H9 (cell line): ENCODE measurements around the gene CHTF8. TPM values are rescaled to one million over a fixed set of nuclear protein-coding genes. Genes with fewer than 3 reads are reported as not detected.

Experiments
- DNase-seq: peaks from one replicate; pipeline ENCODE4 v3.0.0-alpha.2; 2017
- H2AFZ ChIP-seq: one replicate; pipeline ENCODE4 v1.6.1; 2013; ENCODE audit warnings: mild to moderate bottlenecking, low read length, control low read depth, moderate library complexity
- H2AK5ac ChIP-seq: 2 replicates; pipeline ENCODE4 v1.6.1; 2013; ENCODE audit warnings: low read length, control low read depth, mixed read lengths; ENCODE audit not compliant: insufficient read length
- H2BK120ac ChIP-seq: one replicate; pipeline ENCODE4 v1.6.1; 2013; ENCODE audit warnings: low read depth, mild to moderate bottlenecking, low read length, control low read depth, inconsistent platforms; ENCODE audit not compliant: poor library complexity, severe bottlenecking
- H2BK12ac ChIP-seq: 2 replicates; pipeline ENCODE4 v1.6.1; 2013; ENCODE audit warnings: low read length, control low read depth, mixed read lengths, low read depth; ENCODE audit not compliant: insufficient read length
- H2BK15ac ChIP-seq: 2 replicates; pipeline ENCODE4 v1.6.1; 2013; ENCODE audit warnings: low read depth, low read length, control low read depth
- H2BK20ac ChIP-seq: one replicate; pipeline ENCODE4 v1.6.1; 2013; ENCODE audit warnings: low read depth, mild to moderate bottlenecking, low read length, control low read depth, inconsistent platforms; ENCODE audit not compliant: poor library complexity, severe bottlenecking
- H2BK5ac ChIP-seq: 2 replicates; pipeline ENCODE4 v1.6.1; 2013; ENCODE audit warnings: low read length, control low read depth, mixed read lengths; ENCODE audit not compliant: insufficient read length
- H3K14ac ChIP-seq: 2 replicates; pipeline ENCODE4 v1.6.1; 2013; ENCODE audit warnings: low read length, control low read depth; ENCODE audit not compliant: insufficient read depth
- H3K18ac ChIP-seq: 2 replicates; pipeline ENCODE4 v1.6.1; 2013; ENCODE audit warnings: low read depth, mild to moderate bottlenecking, mixed read lengths, low read length, control low read depth; ENCODE audit not compliant: insufficient read length
- H3K23ac ChIP-seq: 2 replicates; pipeline ENCODE4 v1.6.1; 2013; ENCODE audit warnings: low read length, control low read depth, mixed read lengths, low read depth; ENCODE audit not compliant: insufficient read length
- H3K23me2 ChIP-seq: 2 replicates; pipeline ENCODE4 v1.6.1; 2013; ENCODE audit warnings: low read depth, mild to moderate bottlenecking, mixed read lengths, low read length, control low read depth; ENCODE audit not compliant: insufficient read length, poor library complexity, severe bottlenecking
- H3K27ac ChIP-seq: 2 replicates; pipeline ENCODE4 v1.5.1; 2013; ENCODE audit warnings: low read length, control low read depth, mixed read lengths, low read depth; ENCODE audit not compliant: insufficient read length
- H3K27me3 ChIP-seq: 2 replicates; pipeline ENCODE4 v1.6.1; 2013; ENCODE audit warnings: low read length, control low read depth, inconsistent platforms; ENCODE audit not compliant: insufficient read depth
- H3K4ac ChIP-seq: 2 replicates; pipeline ENCODE4 v1.6.1; 2013; ENCODE audit warnings: low read depth, mild to moderate bottlenecking, control low read depth, inconsistent platforms, low read length, moderate library complexity
- H3K4me1 ChIP-seq: 2 replicates; pipeline ENCODE4 v1.6.1; 2013; ENCODE audit warnings: low read length, control low read depth, inconsistent platforms; ENCODE audit not compliant: insufficient read depth
- H3K4me2 ChIP-seq: 2 replicates; pipeline ENCODE4 v1.6.1; 2013; ENCODE audit warnings: low read length, control low read depth, mixed read lengths; ENCODE audit not compliant: insufficient read length, insufficient read depth
- H3K56ac ChIP-seq: 2 replicates; pipeline ENCODE4 v1.6.1; 2013; ENCODE audit warnings: low read depth, mild to moderate bottlenecking, mixed read lengths, low read length, control low read depth; ENCODE audit not compliant: insufficient read length
- H3K79me1 ChIP-seq: 2 replicates; pipeline ENCODE4 v1.6.1; 2013; ENCODE audit warnings: low read depth, mild to moderate bottlenecking, moderate library complexity, low read length, control low read depth, inconsistent platforms; ENCODE audit not compliant: insufficient read depth, poor library complexity, severe bottlenecking
- H3K79me2 ChIP-seq: 2 replicates; pipeline ENCODE4 v1.6.1; 2013; ENCODE audit warnings: low read length, control low read depth, inconsistent platforms; ENCODE audit not compliant: insufficient read depth
- H3K9ac ChIP-seq: 2 replicates; pipeline ENCODE4 v1.6.1; 2013; ENCODE audit warnings: low read length, control low read depth, mixed read lengths; ENCODE audit not compliant: insufficient read length; ENCODE audit errors: extremely low read depth
- H3K9me3 ChIP-seq: one replicate; pipeline ENCODE4 v1.6.1; 2013; ENCODE audit warnings: low read depth, low read length, inconsistent platforms; ENCODE audit not compliant: control insufficient read depth
- H3T11ph ChIP-seq: one replicate; pipeline ENCODE4 v1.6.1; 2013; ENCODE audit warnings: mild to moderate bottlenecking, low read length, control low read depth, inconsistent platforms
- H4K20me1 ChIP-seq: one replicate; pipeline ENCODE4 v1.6.1; 2013; ENCODE audit not compliant: control insufficient read depth, insufficient read length, insufficient read depth
- H4K5ac ChIP-seq: 2 replicates; pipeline ENCODE4 v1.6.1; 2013; ENCODE audit warnings: low read depth, mild to moderate bottlenecking, mixed read lengths, low read length, control low read depth; ENCODE audit not compliant: insufficient read length
- H4K8ac ChIP-seq: replicated peaks from 2 replicates; pipeline ENCODE4 v1.6.1; 2013; ENCODE audit warnings: low read length, control low read depth, mixed read lengths, low read depth; ENCODE audit not compliant: insufficient read length
- H4K91ac ChIP-seq: 2 replicates; pipeline ENCODE4 v1.6.1; 2013; ENCODE audit warnings: low read depth, mild to moderate bottlenecking, moderate library complexity, mixed read lengths, low read length, control low read depth; ENCODE audit not compliant: insufficient read length
- H3K27ac Mint-ChIP-seq, 3 experiments: 2 replicates in 2 of 3; 3 replicates in 1 of 3; pipeline ENCODE4 v1.8.0; 2020 to 2021; ENCODE audit warnings: mixed read lengths in 3 of 3, mild to moderate bottlenecking in 1 of 3, moderate library complexity in 1 of 3
- H3K27me3 Mint-ChIP-seq: 2 replicates; pipeline ENCODE4 v1.8.0; 2021; ENCODE audit warnings: low read depth, mild to moderate bottlenecking, moderate library complexity, mixed read lengths
- H3K36me3 Mint-ChIP-seq, 3 experiments: 2 replicates in 2 of 3; 3 replicates in 1 of 3; pipeline ENCODE4 v1.8.0; 2020 to 2021; ENCODE audit warnings: low read depth in 3 of 3, mixed read lengths in 3 of 3; ENCODE audit not compliant: insufficient read depth in 1 of 3
- H3K4me1 Mint-ChIP-seq, 2 experiments: 2 replicates each; pipeline ENCODE4 v1.8.0; 2020; ENCODE audit warnings: mixed read lengths in 2 of 2
- H3K4me3 Mint-ChIP-seq, 2 experiments: 2 replicates in 1 of 2; 3 replicates in 1 of 2; pipeline ENCODE4 v1.8.0; 2020 to 2021; ENCODE audit warnings: mild to moderate bottlenecking in 2 of 2, mixed read lengths in 2 of 2, moderate library complexity in 1 of 2
- H3K9me3 Mint-ChIP-seq, 2 experiments: 2 replicates in 1 of 2; 3 replicates in 1 of 2; pipeline ENCODE4 v1.8.0; 2020; ENCODE audit warnings: mild to moderate bottlenecking in 2 of 2, mixed read lengths in 2 of 2, moderate library complexity in 1 of 2
- CTCF ChIP-seq: fragments of 200-600 bp; sonication (generic); conservative IDR thresholded peaks from 3 replicates; pipeline ENCODE4 v1.8.0; 2021; ENCODE audit warnings: antibody characterized with exemption, mild to moderate bottlenecking
- WGBS: extraction: QIAGEN DNeasy Blood & Tissue Kit; methylation state at CpG from one replicate; pipeline ENCODE4 v1.1.7; 2013; ENCODE audit warnings: missing lambda C conversion rate, low lambda C conversion rate, mixed read lengths; ENCODE audit not compliant: insufficient read length; ENCODE audit errors: extremely low coverage; 5-methylcytosine and 5-hydroxymethylcytosine counted together
- total RNA-seq: library from RNA; stranded (reverse); gene quantifications from 2 replicates; pipeline ENCODE4 v1.2.1, GENCODE V29; 2021

Gene CHTF8
- total RNA-seq, 1 experiment from 2014 or later: 168 TPM

- Histone ChIP-seq H3K18ac (peak overlapping the region; percentile 98), H2BK20ac (no peak overlapping the region), H3K23ac (no peak overlapping the region), H3K9me3 (no peaks in the 10 kb centered on the region), H4K8ac (peak overlapping the region; percentile 81), H3T11ph (no peak overlapping the region), H2BK15ac (no peak overlapping the region), H3K9ac (peak overlapping the region; percentile 96), H3K79me1 (peaks cover 3% of the 10 kb centered on the region), H3K4me2 (peak overlapping the region; percentile 70), H4K5ac (peak overlapping the region; percentile 96), H4K91ac (no peak overlapping the region), H2BK12ac (no peak overlapping the region), H3K4me1 (peaks cover 2% of the 10 kb centered on the region; the same call in 1 of the 2 replicates), H3K27ac (peak overlapping the region; percentile 93), H2AK5ac (no peak overlapping the region), H3K79me2 (peaks cover 35% of the 10 kb centered on the region), H3K23me2 (peaks cover 12% of the 10 kb centered on the region), H3K56ac (peak overlapping the region; percentile 89), H2BK120ac (peak overlapping the region; percentile 99), H3K4ac (no peak overlapping the region; the same call in 1 of the 2 replicates), H4K20me1 (peaks cover under 1% of the 10 kb centered on the region), H3K14ac (peak overlapping the region; percentile 97; the same call in 1 of the 2 replicates), H2BK5ac (peak overlapping the region; percentile 65), H2AFZ (peak overlapping the region; percentile 33), H3K27me3 (no peaks in the 10 kb centered on the region)
- Mint-ChIP-seq H3K27ac (peak overlapping the region; percentile 96 to 100 (median 98)), H3K4me3 (peak overlapping the region; percentile 99), H3K27me3 (no peaks in the 10 kb centered on the region), H3K36me3 (peaks cover 8 to 55% (median 30%) of the 10 kb centered on the region in 3 experiments; a peak in 6 of 7 replicates), H3K4me1 (peaks cover 24 to 33% of the 10 kb centered on the region in 2 experiments), H3K9me3 (no peaks in the 10 kb centered on the region)
- WGBS: no CpG with 5 or more reads among the region's 15 CpGs
- DNase-seq: peak; percentile 46
- no peak for TF ChIP-seq CTCF
Measured at GRCh38 chr16:69131167-69131838, 1.1 kb downstream of the CHTF8 start.
